Activated naive CD4-positive, alpha-beta T cell treated with anti-CD3 and anti-CD28 coated beads, Interleukin-2, amount 50 U/mL, for 16 hours (primary cell): ENCODE measurements around the gene DMBT1.

Source experiments
- DNase-seq: peaks from one replicate; pipeline ENCODE4 v3.0.0-alpha.2; 2020

Gene DMBT1

GRCh38 chr10:122560279-122560804 lies at the start of gene DMBT1:
DMBT1 (plus strand) TSS chr10:122560754; CDS start chr10:122560771, 17 bp downstream.
- no peak for DNase-seq

DNA sequence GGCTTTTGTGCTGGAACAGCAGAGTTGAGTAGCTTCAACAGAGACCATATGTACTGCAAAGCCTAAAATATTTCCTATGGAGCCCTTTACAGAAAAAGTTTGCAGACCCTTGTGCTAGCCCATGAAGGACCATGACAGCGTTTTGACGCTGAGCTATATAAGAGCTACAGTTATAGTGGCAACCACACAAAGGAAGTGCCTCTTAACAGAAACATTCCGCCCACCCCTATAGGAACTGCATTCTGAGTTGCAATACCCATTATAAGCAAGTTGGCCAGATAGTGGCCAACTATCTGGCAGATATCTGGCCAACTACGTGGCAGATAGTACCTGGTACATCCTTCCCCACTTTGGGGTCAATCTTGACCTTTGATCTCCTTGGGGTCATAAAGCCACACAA lies 47.5 kb upstream of the DMBT1 start:
- no peak for DNase-seq

GRCh38 chr10:122514045-122514840 lies 46.3 kb upstream of the DMBT1 start:
- no peak for DNase-seq

GRCh38 chr10:122515022-122515424 lies 45.5 kb upstream of the DMBT1 start:
- no peak for DNase-seq

GRCh38 chr10:122515588-122516231 lies 44.8 kb upstream of the DMBT1 start:
- no peak for DNase-seq

DNA sequence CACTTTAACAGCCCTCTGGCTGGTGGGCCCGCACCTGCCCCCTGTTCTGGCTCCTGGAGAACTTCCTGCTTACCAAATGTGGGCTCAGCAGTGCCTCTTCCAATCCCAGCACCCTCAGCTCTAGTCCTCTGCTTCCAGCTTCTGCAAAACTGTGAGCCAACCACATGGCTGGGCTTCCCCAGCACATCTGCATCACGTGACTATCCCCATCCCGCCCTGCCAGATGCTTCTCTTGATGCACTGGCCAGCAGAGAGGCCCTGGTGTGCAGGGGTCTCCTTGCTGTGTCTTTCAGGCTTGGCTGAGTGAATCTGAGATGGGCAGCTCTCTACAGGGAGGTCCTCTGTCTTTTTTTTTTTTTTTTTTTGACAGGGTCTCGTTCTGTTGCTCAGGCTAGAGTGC lies 43.8 kb upstream of the DMBT1 start:
- DNase-seq = no peak

- DNase-seq = no peak
These were observed 41.4 kb upstream of the DMBT1 start for GRCh38 chr10:122519144-122519543.

DNA sequence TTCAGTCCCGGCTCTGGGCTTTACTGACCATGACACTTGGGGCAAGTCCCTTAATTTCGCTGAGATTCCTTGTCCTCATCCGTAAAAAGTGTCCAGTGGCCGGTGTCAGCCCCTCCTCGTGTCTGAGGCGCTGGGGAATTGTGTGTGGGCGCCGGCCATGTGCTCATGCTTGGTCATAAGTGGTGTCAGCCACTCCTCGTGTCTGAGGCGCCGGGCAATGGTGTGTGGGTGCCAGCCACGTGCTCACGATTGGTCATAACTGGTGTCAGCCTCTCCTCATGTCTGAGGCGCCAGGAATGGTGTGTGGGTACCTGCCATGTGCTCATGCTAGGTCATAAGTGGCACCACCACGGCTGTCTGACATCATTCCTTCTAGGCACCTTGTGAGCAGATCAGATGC lies 40.7 kb upstream of the DMBT1 start:
- no peak for DNase-seq

DNA sequence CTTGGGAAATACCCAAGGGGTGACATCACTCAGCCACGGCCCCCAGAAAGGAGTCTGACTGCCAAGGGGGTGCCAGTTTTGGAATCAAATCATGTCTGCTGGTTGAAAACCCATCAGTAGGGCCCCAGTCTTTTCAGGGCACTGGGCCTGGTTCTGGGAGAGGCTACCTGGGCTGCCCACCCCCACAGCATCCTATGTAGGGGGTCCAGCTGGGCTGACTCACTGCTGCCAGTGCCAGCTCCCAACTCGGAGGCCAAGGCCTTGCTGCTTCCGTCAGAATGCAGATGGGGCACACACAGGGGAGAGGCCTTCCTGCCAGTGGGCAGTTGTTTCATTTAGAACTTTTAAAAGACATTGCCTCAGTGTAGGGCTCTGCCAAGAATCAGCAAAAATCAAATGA lies 39.5 kb upstream of the DMBT1 start:
- no peak for DNase-seq

- no peak for DNase-seq
These were observed 35.7 kb upstream of the DMBT1 start for GRCh38 chr10:122524811-122525210.

GRCh38 chr10:122525788-122526187 lies 34.8 kb upstream of the DMBT1 start:
- no peak for DNase-seq

GRCh38 chr10:122526892-122527291 lies 33.7 kb upstream of the DMBT1 start:
- DNase-seq = no peak

GRCh38 chr10:122530177-122530576 lies 30.4 kb upstream of the DMBT1 start:
- DNase-seq = no peak

GRCh38 chr10:122531261-122531660 lies 29.3 kb upstream of the DMBT1 start:
- no peak for DNase-seq

GRCh38 chr10:122531939-122532338 lies 28.6 kb upstream of the DMBT1 start:
- DNase-seq = no peak

- no peak for DNase-seq
These were observed 27.8 kb upstream of the DMBT1 start for GRCh38 chr10:122532601-122533296.

- DNase-seq = no peak
These were observed 23.0 kb upstream of the DMBT1 start for GRCh38 chr10:122537545-122537944.

- no peak for DNase-seq
These were observed 19.0 kb upstream of the DMBT1 start for GRCh38 chr10:122541541-122542002.

DNA sequence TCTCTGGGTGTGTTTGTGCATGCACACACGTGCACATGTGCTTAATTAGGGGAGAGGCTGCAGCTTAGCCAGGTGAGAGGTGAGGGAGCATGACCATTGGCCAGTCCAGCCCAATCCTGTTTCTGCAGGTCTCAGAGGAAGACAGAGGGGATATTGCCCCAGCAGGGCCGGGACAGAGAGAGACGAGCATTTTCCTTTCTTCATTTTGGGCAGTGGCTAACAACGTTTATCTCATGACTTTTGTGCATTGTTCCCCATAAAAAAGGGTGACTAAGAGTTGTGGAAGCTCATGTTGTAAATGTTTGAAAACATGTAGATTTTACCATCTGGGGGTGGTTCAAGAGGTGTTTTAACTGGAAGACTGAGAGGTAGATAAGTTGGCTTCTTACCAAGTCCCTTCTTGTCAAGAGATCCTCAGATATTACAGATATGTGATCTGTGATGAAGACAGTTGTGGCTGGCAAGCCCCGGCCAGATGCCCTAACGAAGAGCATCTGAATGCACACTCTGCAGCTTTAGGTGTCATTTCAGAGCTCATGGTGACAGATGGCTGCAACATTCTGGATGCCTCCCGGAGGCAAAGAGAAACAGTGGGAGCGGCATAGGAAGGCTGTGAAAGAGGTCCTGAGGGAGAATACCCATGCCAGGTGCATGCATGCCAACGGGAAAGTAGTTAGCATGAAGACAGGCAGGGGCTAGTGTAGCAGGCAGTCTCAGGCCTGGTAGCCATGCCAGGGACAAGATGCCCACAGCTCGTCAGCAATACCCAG lies 16.7 kb upstream of the DMBT1 start:
- no peak for DNase-seq

DNA sequence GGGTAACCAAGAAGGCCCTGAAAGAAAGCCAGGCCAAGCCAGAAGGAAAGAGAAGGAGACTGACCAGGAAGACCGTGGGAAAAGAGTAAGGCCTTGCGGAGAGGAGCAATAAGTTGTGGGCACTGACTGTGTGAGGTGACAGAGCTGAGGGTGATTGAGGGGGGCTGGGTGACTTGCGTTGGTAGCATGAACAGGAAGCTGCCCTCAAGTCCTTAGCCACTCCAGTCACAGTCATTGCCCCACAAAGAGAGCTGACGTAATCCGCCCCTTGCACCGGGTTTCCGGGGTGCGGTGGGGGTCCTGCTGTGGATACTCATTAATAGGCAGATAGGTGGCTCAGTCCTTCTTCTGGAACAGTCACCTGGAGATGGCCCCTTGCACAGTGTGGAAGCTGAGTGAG lies 16.1 kb upstream of the DMBT1 start:
- DNase-seq = no peak

DNA sequence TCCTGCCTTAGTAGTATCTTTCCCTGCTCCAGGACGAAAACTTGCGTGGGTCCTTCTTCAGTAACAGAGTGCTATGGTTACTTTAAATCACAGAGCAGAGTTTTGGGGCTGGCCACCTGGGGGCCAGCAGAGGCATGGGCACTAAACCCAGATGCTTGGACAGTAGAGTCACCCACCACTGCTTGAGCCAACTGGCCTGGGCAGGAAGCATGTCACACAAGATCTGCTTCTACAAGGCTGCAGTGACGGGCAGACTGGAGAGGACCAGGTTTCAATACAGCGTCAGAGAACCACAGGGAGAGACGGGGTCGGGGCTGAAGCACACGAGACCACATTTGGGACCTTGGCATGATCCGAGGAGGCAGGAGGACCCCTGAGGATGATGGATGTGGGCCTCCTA lies 14.3 kb upstream of the DMBT1 start:
- DNase-seq = no peak

DNA sequence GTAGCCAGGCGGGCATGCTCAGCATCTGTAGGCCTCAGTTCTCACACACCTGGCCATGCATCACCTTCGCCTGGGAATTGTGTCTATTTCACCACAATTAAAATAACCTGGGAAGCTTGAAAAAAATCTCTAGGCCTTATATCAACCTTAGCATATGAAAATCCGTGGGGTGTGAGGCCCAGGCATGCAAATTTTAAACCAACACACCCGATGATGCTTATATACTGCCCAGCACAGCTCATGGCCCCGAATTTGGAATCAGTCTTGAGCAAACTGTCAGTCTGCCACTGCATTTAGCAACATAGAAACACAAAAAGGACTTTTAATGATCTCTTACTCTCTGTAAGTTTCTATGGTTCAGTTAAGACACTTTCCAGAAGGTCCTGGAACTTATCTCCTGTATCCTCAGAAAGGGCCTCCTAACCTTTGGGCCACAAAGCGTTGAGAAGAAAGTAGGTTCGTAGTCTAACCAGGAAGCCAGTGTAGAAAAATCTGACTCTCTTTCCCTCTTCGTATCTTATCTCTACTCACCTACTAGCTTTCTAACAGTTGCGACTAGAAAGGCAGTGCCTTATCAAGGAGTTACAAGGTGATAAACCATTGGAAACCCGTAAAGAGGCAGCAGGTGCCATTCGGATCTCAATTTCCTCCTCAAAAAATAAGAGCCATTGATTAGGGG lies 12.0 kb upstream of the DMBT1 start:
- no peak for DNase-seq
